HCT116 (cell line): Measurements from ENCODE around the gene C2orf76. TPM values are rescaled to one million over a fixed set of nuclear protein-coding genes. Genes with fewer than 3 reads are reported as not detected.

Experiments used
- ATAC-seq: fragments of 200-7000 bp; cut with Tn5 transposase; 2 replicates; pipeline ENCODE4 v1.9.1; 2020; ENCODE audit warnings: mild to moderate bottlenecking, moderate library complexity
- BruUV-seq: library from RNA; stranded (reverse); fragments of 400-500 nt; replicated peaks from 2 replicates; lab custom pipeline; 2021; lab: Mats Ljungman, UMichigan
- CTCF ChIA-PET: fragments of 300-600 bp; sonication (Branson Sonifier 250); formaldehyde crosslinking; loops from one replicate; lab custom pipeline; 2021; ENCODE audit warnings: antibody characterized with exemption; lab: Charles Lee
- POLR2A ChIA-PET: fragments of 300-600, 350-600 bp; sonication (Branson Sonifier 250); formaldehyde crosslinking; loops from one replicate; lab custom pipeline; 2021; ENCODE audit warnings: antibody characterized with exemption; lab: Charles Lee
- RAD21 ChIA-PET, 2 experiments: fragments of 300-600 bp; sonication (Branson Sonifier 250); formaldehyde crosslinking; loops; one replicate each; lab custom pipeline; 2023; ENCODE audit warnings: low total read pairs in 2 of 2; ENCODE audit not compliant: uncharacterized antibody in 2 of 2, unreplicated experiment in 2 of 2, low non-redundant PET in 1 of 2; lab: Charles Lee
- DNase-seq: peaks from one replicate; pipeline ENCODE4 v3.0.0-alpha.2; 2010; ENCODE audit warnings: low read depth, low spot score
- H2AFZ ChIP-seq: fragments of 200-600 bp; shearing (Covaris generic), sonication (generic); 2 replicates; pipeline ENCODE4 v1.6.1; 2017; ENCODE audit warnings: low read depth, mixed run types, mixed read lengths, antibody characterized with exemption, low read length; ENCODE audit not compliant: poor library complexity, severe bottlenecking
- H3K27ac ChIP-seq: 2 replicates; pipeline ENCODE4 v1.5.1; 2012; ENCODE audit warnings: low read depth, low read length
- H3K27me3 ChIP-seq: fragments of 200-600 bp; sonication (generic); 2 replicates; pipeline ENCODE4 v1.6.1; 2016; ENCODE audit warnings: mixed run types, low read length, mixed read lengths; ENCODE audit not compliant: insufficient read depth
- H3K36me3 ChIP-seq, 2 experiments: fragments of 200-500 bp in 1 of 2; fragments of 200-600 bp in 1 of 2; sonication (Bioruptor generic) in 1 of 2; sonication (generic) in 1 of 2; 2 replicates each; pipeline versions ENCODE4 v1.5.1 to v1.6.1; 2014 to 2016; ENCODE audit warnings: low read length in 2 of 2, inconsistent platforms in 1 of 2, mixed read lengths in 1 of 2, mixed run types in 1 of 2; ENCODE audit not compliant: insufficient read depth in 2 of 2, control insufficient read depth in 1 of 2
- H3K4me1 ChIP-seq, 2 experiments: fragments of 200-600 bp in 1 of 2; sonication (generic) in 1 of 2; 2 replicates each; pipeline versions ENCODE4 v1.5.1 to v1.6.1; 2012 to 2017; ENCODE audit warnings: low read length in 2 of 2, inconsistent platforms in 1 of 2, mild to moderate bottlenecking in 1 of 2, mixed read lengths in 1 of 2, mixed run types in 1 of 2, moderate library complexity in 1 of 2; ENCODE audit not compliant: insufficient read depth in 2 of 2, control insufficient read depth in 1 of 2
- H3K4me2 ChIP-seq: fragments of 200-600 bp; sonication (generic); 2 replicates; pipeline ENCODE4 v1.6.1; 2017; ENCODE audit warnings: mixed run types, low read length, mixed read lengths
- H3K4me3 ChIP-seq, 2 experiments: fragments of 200-600 bp in 1 of 2; sonication (generic) in 1 of 2; replicated peaks in 1 of 2; 2 replicates each; pipeline ENCODE4 v1.5.1; 2011 to 2016; ENCODE audit warnings: low read length in 2 of 2, control low read depth in 1 of 2, low read depth in 1 of 2, mild to moderate bottlenecking in 1 of 2, mixed read lengths in 1 of 2, mixed run types in 1 of 2
- H3K79me2 ChIP-seq: fragments of 200-600 bp; sonication (generic); 2 replicates; pipeline ENCODE4 v1.6.1; 2017; ENCODE audit warnings: mild to moderate bottlenecking, mixed run types, low read length, moderate library complexity, mixed read lengths; ENCODE audit not compliant: insufficient read depth
- H3K9ac ChIP-seq: fragments of 200-600 bp; sonication (generic); 2 replicates; pipeline ENCODE4 v1.6.1; 2016; ENCODE audit warnings: low read length, mixed read lengths
- H3K9me2 ChIP-seq: fragments of 200-600 bp; sonication (generic), shearing (Covaris generic); 2 replicates; pipeline ENCODE4 v1.6.1; 2017; ENCODE audit warnings: mixed run types, mild to moderate bottlenecking, moderate library complexity; ENCODE audit not compliant: insufficient read depth
- H3K9me3 ChIP-seq, 2 experiments: fragments of 200-500 bp in 1 of 2; fragments of 200-600 bp in 1 of 2; sonication (Bioruptor generic) in 1 of 2; sonication (generic) in 1 of 2; 2 replicates each; pipeline ENCODE4 v1.6.1; 2014 to 2017; ENCODE audit warnings: low read length in 2 of 2, mixed read lengths in 2 of 2, inconsistent platforms in 1 of 2, low read depth in 1 of 2, mild to moderate bottlenecking in 1 of 2, mixed run types in 1 of 2, moderate library complexity in 1 of 2; ENCODE audit not compliant: control insufficient read depth in 1 of 2, insufficient read depth in 1 of 2
- H4K20me1 ChIP-seq: fragments of 200-600 bp; sonication (generic), shearing (Covaris generic); 2 replicates; pipeline ENCODE4 v1.6.1; 2017; ENCODE audit warnings: mixed run types, mild to moderate bottlenecking, moderate library complexity; ENCODE audit not compliant: insufficient read depth
- CEBPB ChIP-seq: IDR thresholded peaks from 2 replicates; pipeline ENCODE4 v1.6.1; 2012; ENCODE audit warnings: low read depth
- CTCF ChIP-seq, 3 experiments: fragments of 200-600 bp in 1 of 3; sonication (generic) in 1 of 3; IDR thresholded peaks in 2 of 3; conservative IDR thresholded peaks in 1 of 3; 2 replicates each; pipeline ENCODE4 v1.5.1; 2012 to 2017; ENCODE audit warnings: low read depth in 2 of 3, low read length in 2 of 3, antibody characterized with exemption in 1 of 3, borderline replicate concordance in 1 of 3, control low read depth in 1 of 3, mild to moderate bottlenecking in 1 of 3, mixed read lengths in 1 of 3, mixed run types in 1 of 3, moderate library complexity in 1 of 3; ENCODE audit not compliant: insufficient read depth in 1 of 3
- ELF1 ChIP-seq: IDR thresholded peaks from 2 replicates; pipeline ENCODE4 v1.6.1; 2012; ENCODE audit warnings: low read depth, borderline replicate concordance
- EZH2phosphoT487 ChIP-seq: fragments of 200-600 bp; IDR thresholded peaks from 2 replicates; pipeline ENCODE4 v1.6.1; 2018; ENCODE audit warnings: antibody characterized with exemption, borderline replicate concordance
- FOSL1 ChIP-seq: IDR thresholded peaks from 2 replicates; pipeline ENCODE4 v1.6.1; 2012; ENCODE audit warnings: low read depth
- MAX ChIP-seq: IDR thresholded peaks from 2 replicates; pipeline ENCODE4 v1.6.1; 2012
- RAD21 ChIP-seq: IDR thresholded peaks from 2 replicates; pipeline ENCODE4 v1.6.1; 2012; ENCODE audit warnings: low read depth, mild to moderate bottlenecking
- SIN3A ChIP-seq: IDR thresholded peaks from 2 replicates; pipeline ENCODE4 v1.6.1; 2012; ENCODE audit warnings: low read depth
- SRF ChIP-seq: IDR thresholded peaks from 2 replicates; pipeline ENCODE4 v1.6.1; 2012; ENCODE audit warnings: low read depth
- YY1 ChIP-seq: IDR thresholded peaks from 2 replicates; pipeline ENCODE4 v1.6.1; 2011; ENCODE audit warnings: low read length, low read depth, moderate library complexity, mild to moderate bottlenecking; ENCODE audit not compliant: insufficient replicate concordance; ENCODE audit errors: extremely low read depth
- ZFX ChIP-seq: fragments of 450-650 bp; IDR thresholded peaks from 2 replicates; pipeline ENCODE4 v1.6.1; 2017
- ZNF274 ChIP-seq: fragments of 200-500 bp; sonication (Bioruptor generic); IDR thresholded peaks from 2 replicates; pipeline ENCODE4 v1.6.1; 2014; ENCODE audit warnings: mild to moderate bottlenecking, low read depth, low read length, inconsistent platforms
- intact Hi-C: fragments of 100-400 bp; cut with micrococcal nuclease; formaldehyde crosslinking; loops from 2 replicates; pipeline ENCODE4 v1.10.0; 2022
- total RNA-seq: library from RNA; stranded (reverse); gene quantifications from one replicate; pipeline ENCODE4 v1.2.1, GENCODE V29; 2021; ENCODE audit not compliant: unreplicated experiment

Gene C2orf76
- total RNA-seq, 1 experiment from 2014 or later: 10.5 TPM

- H3K9me3 ChIP-seq: no peaks in the 10 kb centered on the region
- intact Hi-C loops: no loop called here
- H3K79me2 ChIP-seq: no peaks in the 10 kb centered on the region
- H3K4me2 ChIP-seq: no peak overlapping the region
- TF ChIP-seq ZNF274 (no peak), ZFX (no peak), ELF1 (no peak), SRF (no peak), FOSL1 (no peak), CTCF (IDR thresholded peaks at IDR 0.05 in 2 of 3, conservative IDR thresholded peaks at IDR 0.05 in 1 of 3; ENCODE audit: borderline replicate concordance in 1 of 3, insufficient read depth in 1 of 3, low read depth in 2 of 3, low read length in 2 of 3) (no peak), RAD21 (no peak), MAX (no peak), EZH2phosphoT487 (no peak), CEBPB (no peak), YY1 (no peak), SIN3A (no peak)
- H3K4me1 ChIP-seq: no peaks in the 10 kb centered on the region
- no peak overlapping the region for H3K9ac ChIP-seq
- ChIA-PET RAD21 (no interaction called here), POLR2A (no interaction called here), CTCF (interaction anchor here (2.4 kb wide), 1 partner anchor 62 kb away, joined by 9 read pairs; no protein-coding TSS in a partner anchor)
- no peaks in the 10 kb centered on the region for H4K20me1 ChIP-seq
- no peak for ATAC-seq
- H3K36me3 ChIP-seq: no peaks in the 10 kb centered on the region
- BruUV-seq: no TSS peak
- H3K9me2 ChIP-seq: no peaks in the 10 kb centered on the region
- no peak for DNase-seq
- no peak overlapping the region for H3K27ac ChIP-seq
- no peaks in the 10 kb centered on the region for H3K27me3 ChIP-seq
- no peak overlapping the region for H3K4me3 ChIP-seq
- H2AFZ ChIP-seq: no peak overlapping the region
Measured at GRCh38 chr2:119414894-119415293, 48.3 kb upstream of the C2orf76 start.
